GM19463 (cell line): Measurements from ENCODE around the gene PF4V1.

Experiments
- ATAC-seq: cut with Tn5 transposase; IDR thresholded peaks from one replicate; pipeline ENCODE4 v1.9.1; 2021; ENCODE audit warnings: mild to moderate bottlenecking, moderate library complexity; ENCODE audit not compliant: unreplicated experiment

PF4V1 gene

GRCh38 chr4:73844806-73845205 is 8.3 kb upstream of the PF4V1 start:
- no peak for ATAC-seq

- no peak for ATAC-seq
These were observed 5.4 kb upstream of the PF4V1 start for GRCh38 chr4:73847526-73848182.

GRCh38 chr4:73848183-73848777 is 4.8 kb upstream of the PF4V1 start:
- ATAC-seq = no peak

GRCh38 chr4:73850261-73850970 is 2.7 kb upstream of the PF4V1 start:
- no peak for ATAC-seq

- no peak for ATAC-seq
These were observed 1.8 kb upstream of the PF4V1 start for GRCh38 chr4:73851293-73851692.

GRCh38 chr4:73852771-73853170 is 325 bp upstream of the PF4V1 start:
- no peak for ATAC-seq

GRCh38 chr4:73853718-73854473 is 800 bp downstream of the PF4V1 start:
- ATAC-seq = no peak

GRCh38 chr4:73855406-73855805 is 2.3 kb downstream of the PF4V1 start:
- no peak for ATAC-seq

GRCh38 chr4:73856518-73856917 is 3.4 kb downstream of the PF4V1 start:
- ATAC-seq = no peak

- ATAC-seq = no peak
These were observed 6.6 kb downstream of the PF4V1 start for GRCh38 chr4:73859614-73860088.

- no peak for ATAC-seq
These were observed 7.1 kb downstream of the PF4V1 start for GRCh38 chr4:73860181-73860580.

- no peak for ATAC-seq
These were observed 7.8 kb downstream of the PF4V1 start for GRCh38 chr4:73860917-73861316.

- no peak for ATAC-seq
These were observed 9.2 kb downstream of the PF4V1 start for GRCh38 chr4:73862322-73862721.

GRCh38 chr4:73864365-73864764 is 11.3 kb downstream of the PF4V1 start:
- no peak for ATAC-seq

GRCh38 chr4:73864961-73865360 is 11.9 kb downstream of the PF4V1 start:
- ATAC-seq = no peak

GRCh38 chr4:73865431-73866096 is 12.5 kb downstream of the PF4V1 start:
- ATAC-seq = no peak

- no peak for ATAC-seq
These were observed 13.2 kb downstream of the PF4V1 start for GRCh38 chr4:73866246-73866645.

- no peak for ATAC-seq
These were observed 14.7 kb downstream of the PF4V1 start for GRCh38 chr4:73867783-73868182.

GRCh38 chr4:73868206-73869129 is 15.4 kb downstream of the PF4V1 start:
- ATAC-seq = no peak
